ENCODE measurements around the gene ANKRD29. TPM values are rescaled to one million over a fixed set of nuclear protein-coding genes. Genes with fewer than 3 reads are reported as not detected.
"Not testable (repeated sequence)": the region's sequence is repeated elsewhere in the genome, so short reads cannot be mapped to it uniquely, and the experiment has no call there.

The ANKRD29 gene
- total RNA-seq, 4 donors from 2014 or later = 0.99 to 4.4 (median 1.8) TPM

- WGBS, 2 donors = 85 to 96% methylated on average over 2 of the region's 2 CpGs
- no peak overlapping the region for H3K4me3 ChIP-seq (ENCODE audit: low read depth, poor library complexity, severe bottlenecking)
- no peak for DNase-seq (ENCODE audit: low spot score in 2 of 2)
- intact Hi-C loops (cut with DNase I; ENCODE audit: low total_unique reads) = no loop called here
- TF ChIP-seq POLR2A (IDR thresholded peaks at IDR 0.05) (no peak), CTCF (IDR thresholded peaks at IDR 0.05) (no peak)
These were observed 46.5 kb downstream of the ANKRD29 start for GRCh38 chr18:23616258-23616657.

GRCh38 chr18:23614891-23615290, 47.8 kb downstream of the ANKRD29 start:
- 77 to 80% methylated on average over 3 of the region's 3 CpGs for WGBS, 2 donors
- no peak for TF ChIP-seq POLR2A (IDR thresholded peaks at IDR 0.05)
- TF ChIP-seq CTCF (IDR thresholded peaks at IDR 0.05) = no peak
- DNase-seq (ENCODE audit: low spot score in 2 of 2) = no peak
- intact Hi-C loops (cut with DNase I; ENCODE audit: low total_unique reads) = no loop called here
- H3K4me3 ChIP-seq (ENCODE audit: low read depth, poor library complexity, severe bottlenecking) = no peak overlapping the region

- WGBS, 2 donors = 94 to 100% methylated on average over 2 of the region's 2 CpGs
- no peak for TF ChIP-seq POLR2A (IDR thresholded peaks at IDR 0.05)
- no peak for TF ChIP-seq CTCF (IDR thresholded peaks at IDR 0.05)
- H3K4me3 ChIP-seq (ENCODE audit: low read depth, poor library complexity, severe bottlenecking) = no peak overlapping the region
- no peak for DNase-seq (ENCODE audit: low spot score in 2 of 2)
- intact Hi-C loops (cut with DNase I; ENCODE audit: low total_unique reads) = no loop called here
These were observed 48.3 kb downstream of the ANKRD29 start for GRCh38 chr18:23614413-23614812.

- H3K4me3 ChIP-seq (ENCODE audit: low read depth, poor library complexity, severe bottlenecking); DNase-seq (ENCODE audit: low spot score in 2 of 2); intact Hi-C loops (cut with DNase I; ENCODE audit: low total_unique reads): not testable (repeated sequence)
- whole genome bisulfite sequencing, 2 donors = 89 to 96% methylated on average over 7 of the region's 7 CpGs
These were observed 49.6 kb downstream of the ANKRD29 start for GRCh38 chr18:23613091-23613475.

GRCh38 chr18:23612434-23613090, 50.1 kb downstream of the ANKRD29 start:
- no peak for DNase-seq (ENCODE audit: low spot score in 2 of 2)
- no peak overlapping the region for H3K4me3 ChIP-seq (ENCODE audit: low read depth, poor library complexity, severe bottlenecking)
- intact Hi-C loops (cut with DNase I; ENCODE audit: low total_unique reads) = no loop called here
- 87 to 90% methylated on average over 8 of the region's 8 CpGs for WGBS, 2 donors
- TF ChIP-seq POLR2A (IDR thresholded peaks at IDR 0.05) (no peak), CTCF (IDR thresholded peaks at IDR 0.05) (no peak)

GRCh38 chr18:23609390-23610023, 53.2 kb downstream of the ANKRD29 start:
- no peak for DNase-seq (ENCODE audit: low spot score in 2 of 2)
- intact Hi-C loops (cut with DNase I; ENCODE audit: low total_unique reads) = no loop called here
- H3K4me3 ChIP-seq (ENCODE audit: low read depth, poor library complexity, severe bottlenecking) = no peak overlapping the region
- no peak for TF ChIP-seq CTCF (IDR thresholded peaks at IDR 0.05)
- 97 to 99% methylated on average over 5 of the region's 5 CpGs for WGBS, 2 donors
